Naive thymus-derived CD4-positive, alpha-beta T cell (primary cell): ENCODE results near the gene KLHL14. TPM values are rescaled to one million over a fixed set of nuclear protein-coding genes. Genes with fewer than 3 reads are reported as not detected.
"Not testable (repeated sequence)": the region's sequence is repeated elsewhere in the genome, so short reads cannot be mapped to it uniquely, and the experiment has no call there.

Experiments
- ATAC-seq: fragments of 150-1000 bp; cut with Tn5 transposase; 2 replicates; pipeline ENCODE4 v1.10.0; 2021; ENCODE audit warnings: mild to moderate bottlenecking, moderate library complexity
- CTCF ChIA-PET: fragments of 350-600 bp; sonication (Branson Sonifier 250); formaldehyde crosslinking; loops from one replicate; lab custom pipeline; 2021; ENCODE audit warnings: antibody characterized with exemption; lab: Charles Lee
- POLR2A ChIA-PET: fragments of 350-600 bp; sonication (Branson Sonifier 250); formaldehyde crosslinking; loops from one replicate; lab custom pipeline; 2021; ENCODE audit warnings: antibody characterized with exemption, inconsistent platforms; lab: Charles Lee
- DNase-seq, 9 donors: peaks; one replicate each; pipeline versions ENCODE4 v3.0.0 to v3.0.0-alpha.2; 2020 to 2022; ENCODE audit warnings: mixed read lengths in 1 of 9
- H3K27ac ChIP-seq: one replicate; pipeline ENCODE4 v1.7.0; 2013; ENCODE audit warnings: mild to moderate bottlenecking, low read depth, low read length, moderate library complexity
- H3K27me3 ChIP-seq, 2 donors: one replicate each; pipeline ENCODE4 v1.7.0; 2013; ENCODE audit warnings: low read length in 2 of 2, mild to moderate bottlenecking in 2 of 2, moderate library complexity in 2 of 2; ENCODE audit not compliant: control insufficient read depth in 2 of 2, insufficient read depth in 2 of 2
- H3K36me3 ChIP-seq, 3 experiments: 1 replicate in 2 of 3; 2 replicates in 1 of 3; pipeline ENCODE4 v1.7.0; 2013; ENCODE audit warnings: low read length in 3 of 3, mild to moderate bottlenecking in 3 of 3, moderate library complexity in 1 of 3; ENCODE audit not compliant: insufficient read depth in 3 of 3, control insufficient read depth in 2 of 3
- H3K4me1 ChIP-seq, 2 donors: one replicate each; pipeline ENCODE4 v1.7.0; 2013; ENCODE audit warnings: low read length in 2 of 2, mild to moderate bottlenecking in 2 of 2, moderate library complexity in 1 of 2; ENCODE audit not compliant: control insufficient read depth in 2 of 2, insufficient read depth in 2 of 2
- H3K4me3 ChIP-seq: 2 replicates; pipeline ENCODE4 v1.7.0; 2013; ENCODE audit warnings: mild to moderate bottlenecking, low read length
- H3K9me3 ChIP-seq, 3 experiments: 1 replicate in 2 of 3; 2 replicates in 1 of 3; pipeline ENCODE4 v1.7.0; 2013; ENCODE audit warnings: low read length in 3 of 3; ENCODE audit not compliant: control insufficient read depth in 2 of 3
- H3K27ac Mint-ChIP-seq, 9 donors: one replicate each; pipeline ENCODE4 v1.8.0; 2020 to 2022; ENCODE audit warnings: mixed read lengths in 9 of 9, mild to moderate bottlenecking in 8 of 9, moderate library complexity in 5 of 9, inconsistent platforms in 2 of 9
- H3K27me3 Mint-ChIP-seq, 5 donors: one replicate each; pipeline ENCODE4 v1.8.0; 2021 to 2022; ENCODE audit warnings: mixed read lengths in 5 of 5, mild to moderate bottlenecking in 1 of 5
- H3K36me3 Mint-ChIP-seq, 5 donors: one replicate each; pipeline ENCODE4 v1.8.0; 2020 to 2022; ENCODE audit warnings: mixed read lengths in 5 of 5, mild to moderate bottlenecking in 3 of 5, inconsistent platforms in 1 of 5
- H3K4me1 Mint-ChIP-seq, 7 donors: one replicate each; pipeline ENCODE4 v1.8.0; 2020 to 2022; ENCODE audit warnings: mixed read lengths in 7 of 7, mild to moderate bottlenecking in 3 of 7, inconsistent platforms in 1 of 7
- H3K4me3 Mint-ChIP-seq, 10 donors: one replicate each; pipeline ENCODE4 v1.8.0; 2020 to 2022; ENCODE audit warnings: mild to moderate bottlenecking in 10 of 10, mixed read lengths in 10 of 10, moderate library complexity in 6 of 10, inconsistent platforms in 2 of 10
- H3K9me3 Mint-ChIP-seq, 11 donors: one replicate each; pipeline ENCODE4 v1.8.0; 2020 to 2022; ENCODE audit warnings: mixed read lengths in 11 of 11, mild to moderate bottlenecking in 4 of 11, inconsistent platforms in 1 of 11, moderate library complexity in 1 of 11
- intact Hi-C, 2 donors: fragments of 100-400 bp; cut with micrococcal nuclease; formaldehyde crosslinking; loops; one replicate each; pipeline ENCODE4 v1.15.1; 2023
- polyA plus RNA-seq, 2 donors: library from polyadenylated mRNA; unstranded; fragments of 300-500 nt; fragmentation: Illumina TruSeq; gene quantifications; one replicate each; pipeline ENCODE4 v1.2.3, GENCODE V29; 2021
- total RNA-seq, 6 experiments: library from RNA in 5 of 6; stranded (reverse) in 5 of 6; gene quantifications; 1 replicate in 5 of 6; 2 replicates in 1 of 6; pipeline ENCODE4 v1.2.3 and lab custom pipeline; 2021 to 2026

KLHL14 gene
- total and polyA plus RNA-seq, 7 experiments from 2014 or later: 0.08 to 0.59 (median 0.29) TPM; not detected in 4

- CTCF ChIA-PET: no interaction called here
- ATAC-seq: no peak
- Histone ChIP-seq H3K9me3 (no peaks in the 10 kb centered on the region), H3K27ac (no peak overlapping the region), H3K27me3 (no peaks in the 10 kb centered on the region), H3K4me1 (no peaks in the 10 kb centered on the region), H3K4me3 (no peak overlapping the region), H3K36me3 (no peaks in the 10 kb centered on the region)
- POLR2A ChIA-PET: no interaction called here
- Mint-ChIP-seq H3K4me1 (no peaks in the 10 kb centered on the region), H3K4me3 (no peak overlapping the region), H3K36me3 (no peaks in the 10 kb centered on the region), H3K27ac (no peak overlapping the region), H3K9me3 (no peaks in the 10 kb centered on the region), H3K27me3 (peaks cover 4 to 18% (median 8%) of the 10 kb centered on the region in 5 donors)
- no peak for DNase-seq
- intact Hi-C loops: no loop called here
Observed at GRCh38 chr18:32672398-32672797, 100.4 kb downstream of the KLHL14 start.

GRCh38 chr18:32670727-32671126 is 102.1 kb downstream of the KLHL14 start:
- H3K4me1 Mint-ChIP-seq: no peaks in the 10 kb centered on the region

GRCh38 chr18:32669549-32670165 is 103.2 kb downstream of the KLHL14 start:
- Histone ChIP-seq H3K4me1 (no peaks in the 10 kb centered on the region), H3K27ac (no peak overlapping the region), H3K27me3 (no peaks in the 10 kb centered on the region), H3K36me3 (no peaks in the 10 kb centered on the region), H3K4me3 (no peak overlapping the region), H3K9me3 (no peaks in the 10 kb centered on the region)
- POLR2A ChIA-PET: no interaction called here
- Mint-ChIP-seq H3K4me3 (no peak overlapping the region), H3K9me3 (peaks cover 0 to 1% (median 0%) of the 10 kb centered on the region in 11 donors), H3K36me3 (no peaks in the 10 kb centered on the region), H3K27me3 (peaks cover 0 to 18% (median 9%) of the 10 kb centered on the region in 5 donors), H3K27ac (no peak overlapping the region), H3K4me1 (no peaks in the 10 kb centered on the region)
- ATAC-seq (no peak), DNase-seq (no peak)
- CTCF ChIA-PET: no interaction called here
- intact Hi-C loops: no loop called here

More at GRCh38 chr18:32670727-32671126, 102.1 kb downstream of the KLHL14 start:
- ChIA-PET POLR2A (no interaction called here), CTCF (no interaction called here)
- no peak overlapping the region for H3K4me3 Mint-ChIP-seq
- no peaks in the 10 kb centered on the region for H3K27me3 ChIP-seq
- H3K36me3 Mint-ChIP-seq: no peaks in the 10 kb centered on the region
- ATAC-seq: no peak
- no peak overlapping the region for H3K27ac Mint-ChIP-seq
- no peaks in the 10 kb centered on the region for H3K9me3 ChIP-seq
- no peak overlapping the region for H3K4me3 ChIP-seq
- H3K27me3 Mint-ChIP-seq: peaks cover 0 to 18% (median 9%) of the 10 kb centered on the region in 5 donors
- intact Hi-C loops: no loop called here
- H3K27ac ChIP-seq: no peak overlapping the region
- H3K36me3 ChIP-seq: no peaks in the 10 kb centered on the region
- no peak for DNase-seq
- H3K9me3 Mint-ChIP-seq: peaks cover 0 to 1% (median 0%) of the 10 kb centered on the region in 11 donors
- H3K4me1 ChIP-seq: no peaks in the 10 kb centered on the region

GRCh38 chr18:32668956-32669355 is 103.9 kb downstream of the KLHL14 start:
- Mint-ChIP-seq H3K4me1 (no peaks in the 10 kb centered on the region), H3K4me3 (no peak overlapping the region), H3K27me3 (peaks cover 0 to 18% (median 9%) of the 10 kb centered on the region in 5 donors), H3K36me3 (no peaks in the 10 kb centered on the region), H3K9me3 (peaks cover 0 to 1% (median 0%) of the 10 kb centered on the region in 11 donors), H3K27ac (no peak overlapping the region)
- ChIA-PET CTCF (no interaction called here), POLR2A (no interaction called here)
- intact Hi-C loops: no loop called here
- Histone ChIP-seq H3K27ac (no peak overlapping the region), H3K9me3 (no peaks in the 10 kb centered on the region), H3K4me3 (no peak overlapping the region), H3K36me3 (no peaks in the 10 kb centered on the region), H3K4me1 (no peaks in the 10 kb centered on the region), H3K27me3 (no peaks in the 10 kb centered on the region)
- DNase-seq: no peak
- no peak for ATAC-seq

- intact Hi-C loops: no loop called here
- H3K27me3 Mint-ChIP-seq: peaks cover 0 to 22% (median 9%) of the 10 kb centered on the region in 5 donors
- H3K4me1 ChIP-seq: no peaks in the 10 kb centered on the region
- H3K36me3 ChIP-seq: no peaks in the 10 kb centered on the region
- H3K9me3 Mint-ChIP-seq: peaks cover 0 to 16% (median 0%) of the 10 kb centered on the region in 11 donors
- H3K4me3 Mint-ChIP-seq: no peak overlapping the region
- ATAC-seq: no peak
- H3K27me3 ChIP-seq: no peaks in the 10 kb centered on the region
- no peak for DNase-seq
- CTCF ChIA-PET: no interaction called here
- H3K27ac Mint-ChIP-seq: no peak overlapping the region
- H3K4me3 ChIP-seq: no peak overlapping the region
- no peaks in the 10 kb centered on the region for H3K36me3 Mint-ChIP-seq
- POLR2A ChIA-PET: interaction anchor here (0.6 kb wide), 1 partner anchor 36 kb away, joined by 3 read pairs; no protein-coding TSS in a partner anchor
- H3K9me3 ChIP-seq: no peaks in the 10 kb centered on the region
- H3K27ac ChIP-seq: no peak overlapping the region
- no peaks in the 10 kb centered on the region for H3K4me1 Mint-ChIP-seq
Observed at GRCh38 chr18:32661486-32662299, 111.1 kb downstream of the KLHL14 start.

- H3K4me1 Mint-ChIP-seq, H3K27me3 ChIP-seq, intact Hi-C loops, H3K4me1 ChIP-seq, ATAC-seq, H3K9me3 ChIP-seq, H3K36me3 ChIP-seq, H3K27ac Mint-ChIP-seq, DNase-seq, H3K27ac ChIP-seq, H3K4me3 ChIP-seq, H3K36me3 Mint-ChIP-seq, POLR2A ChIA-PET, H3K4me3 Mint-ChIP-seq: not testable (repeated sequence)
- Mint-ChIP-seq H3K9me3 (peaks cover 0 to 14% (median 3%) of the 10 kb centered on the region in 11 donors), H3K27me3 (peaks cover 0 to 39% (median 29%) of the 10 kb centered on the region in 5 donors)
- CTCF ChIA-PET: interaction anchor here (0.6 kb wide), 1 partner anchor 219 kb away, joined by 3 read pairs; no protein-coding TSS in a partner anchor
Observed at GRCh38 chr18:32654507-32654906, 118.3 kb downstream of the KLHL14 start.
